HG03280 (cell line): Measurements from ENCODE around the gene ZNF678.
"Not testable (repeated sequence)": the region's sequence is repeated elsewhere in the genome, so short reads cannot be mapped to it uniquely, and the experiment has no call there.

Experiments used
- ATAC-seq: cut with Tn5 transposase; IDR thresholded peaks from one replicate; pipeline ENCODE4 v1.9.1; 2021; ENCODE audit warnings: mild to moderate bottlenecking, moderate library complexity; ENCODE audit not compliant: unreplicated experiment

ZNF678 gene

GRCh38 chr1:227549892-227550291 lies 13.5 kb upstream of the ZNF678 start:
- no peak for ATAC-seq

DNA sequence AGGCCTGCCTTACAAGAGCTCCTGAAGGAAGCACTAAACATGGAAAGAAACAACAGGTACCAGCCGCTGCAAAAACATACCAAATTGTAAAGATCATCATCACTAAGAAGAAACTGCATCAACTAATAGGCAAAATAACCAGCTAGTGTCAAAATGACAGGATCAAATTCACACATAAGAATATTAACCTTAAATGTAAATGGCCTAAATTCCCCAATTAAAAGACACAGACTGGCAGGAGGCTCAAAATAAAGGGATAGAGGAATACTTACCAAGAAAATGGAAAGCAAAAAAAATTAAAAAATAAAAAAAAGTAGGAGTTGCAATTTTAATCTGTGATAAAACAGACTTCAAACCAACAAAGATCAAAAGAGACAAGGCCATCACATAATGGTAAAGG lies 11.5 kb upstream of the ZNF678 start:
- ATAC-seq: not testable (repeated sequence)

DNA sequence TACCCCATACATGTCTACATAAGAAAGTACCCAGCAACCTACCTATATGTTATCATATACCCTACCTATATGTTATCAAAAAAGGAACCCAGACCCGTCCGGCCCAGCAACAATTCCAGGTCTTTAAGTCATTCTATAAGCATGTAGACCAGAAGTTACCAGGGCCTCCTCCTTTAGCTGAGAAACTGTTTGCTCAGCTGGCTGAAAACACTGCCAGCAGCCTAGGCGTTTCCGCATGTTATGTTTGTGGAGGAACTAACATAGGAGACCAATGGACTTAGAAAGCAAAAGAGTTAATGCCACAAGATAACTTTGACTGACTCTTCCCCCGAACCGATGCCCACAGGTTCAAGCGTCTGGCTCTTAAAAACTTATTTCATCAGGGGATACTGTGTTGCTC lies 7.1 kb upstream of the ZNF678 start:
- no peak for ATAC-seq

DNA sequence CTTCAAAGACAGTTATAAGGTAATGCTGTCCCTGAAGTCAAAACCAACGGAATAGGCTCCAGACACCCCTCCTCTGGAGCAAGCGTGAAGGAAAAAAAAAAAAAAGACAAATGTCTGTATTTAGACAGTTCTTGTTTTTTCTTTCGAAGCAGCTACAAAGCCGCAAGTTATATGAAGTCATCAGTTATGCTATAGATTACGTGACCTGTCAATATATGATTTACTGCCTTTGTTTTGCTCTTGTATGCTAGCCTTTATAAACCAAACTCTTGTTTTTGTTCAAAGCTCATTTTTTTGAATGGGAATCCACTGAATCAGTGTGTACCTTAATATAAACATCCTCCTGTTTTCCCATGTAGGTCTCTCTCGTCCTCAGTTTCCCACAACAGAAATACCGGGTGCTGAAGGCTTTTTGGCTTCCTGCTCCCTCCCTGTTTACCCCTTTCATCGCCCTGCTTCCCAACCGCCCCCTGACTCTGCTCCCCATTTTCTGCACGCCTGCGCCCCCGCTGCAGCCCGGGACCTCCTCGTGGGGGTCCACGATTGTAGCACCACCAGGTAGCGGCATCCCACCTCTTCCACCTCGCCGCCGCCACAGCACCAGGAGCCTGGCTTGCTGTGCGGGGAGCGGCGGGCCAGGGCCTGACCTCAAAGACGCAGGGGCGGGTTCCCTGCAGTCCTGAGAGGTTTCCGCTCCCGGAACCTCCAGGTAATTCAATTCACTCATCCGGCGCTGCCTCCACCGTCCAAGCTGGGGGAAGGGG lies 5.2 kb upstream of the ZNF678 start:
- ATAC-seq: no peak

- ATAC-seq: no peak
These were observed 4.6 kb upstream of the ZNF678 start for GRCh38 chr1:227558732-227559262.

- no peak for ATAC-seq
These were observed 3.9 kb upstream of the ZNF678 start for GRCh38 chr1:227559499-227559898.

GRCh38 chr1:227559926-227560325 lies 3.4 kb upstream of the ZNF678 start:
- no peak for ATAC-seq

DNA sequence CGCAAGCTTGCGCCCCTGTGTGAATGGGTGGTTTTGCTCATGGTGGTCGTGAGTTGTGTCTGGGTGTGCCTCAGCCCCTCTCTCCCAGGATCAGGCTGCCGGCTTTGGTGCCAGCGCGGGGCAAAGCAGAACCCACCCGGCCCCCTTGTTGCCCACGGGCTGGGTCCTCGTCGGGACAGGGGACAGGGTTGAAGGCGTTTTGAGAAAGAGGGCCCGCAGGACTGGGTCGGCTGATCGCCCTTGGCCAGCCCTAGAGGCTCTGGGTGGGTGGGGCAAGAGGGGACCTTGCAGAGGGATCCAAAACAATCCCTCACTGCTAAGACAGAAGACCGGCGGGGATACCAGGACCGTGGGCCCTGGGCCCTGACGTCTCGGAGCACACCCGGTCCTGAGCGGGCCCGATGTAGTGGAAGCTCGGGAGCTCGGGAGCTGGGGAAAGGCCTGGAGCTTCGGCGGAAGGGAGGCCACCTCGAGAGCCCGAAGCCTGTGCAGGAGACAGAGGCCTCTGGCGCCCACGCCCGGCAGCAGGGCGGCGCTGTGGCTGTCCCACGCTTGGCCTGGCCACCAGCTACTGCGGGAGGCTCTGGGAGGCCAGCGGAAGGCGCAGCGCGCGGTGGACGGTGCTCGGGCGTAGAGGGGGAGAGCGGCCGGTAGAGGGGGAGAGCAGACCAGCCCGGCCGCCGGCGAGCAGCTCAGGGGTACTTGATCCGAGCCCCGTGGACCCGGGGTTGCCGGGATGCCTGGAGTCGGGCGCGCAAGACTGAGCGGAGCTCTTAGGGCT lies 2.8 kb upstream of the ZNF678 start:
- no peak for ATAC-seq

- no peak for ATAC-seq
These were observed 2.0 kb upstream of the ZNF678 start for GRCh38 chr1:227561241-227561907.

DNA sequence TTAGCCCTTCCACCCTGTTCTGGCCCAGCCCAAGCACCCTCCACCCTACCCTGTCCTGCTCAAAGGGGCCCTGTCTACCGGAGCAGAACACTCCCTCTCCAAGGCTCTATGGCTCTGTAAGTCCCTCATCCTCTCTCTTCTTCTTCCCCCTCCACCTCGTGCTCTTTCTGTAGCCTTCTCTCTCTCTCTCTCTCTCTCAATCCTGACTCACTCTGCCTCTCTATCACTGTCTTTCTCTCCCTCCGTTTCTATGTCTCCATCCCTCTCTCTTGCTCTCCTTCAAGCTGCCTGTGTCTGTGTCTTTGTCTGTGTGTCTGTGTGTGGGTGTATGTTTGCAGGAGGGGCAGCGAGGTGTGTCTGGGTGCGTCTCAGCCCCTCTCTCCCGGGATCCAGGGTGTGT lies 1.3 kb upstream of the ZNF678 start:
- ATAC-seq: no peak

GRCh38 chr1:227562933-227563323 lies 428 bp upstream of the ZNF678 start:
- no peak for ATAC-seq

GRCh38 chr1:227567256-227567655 lies 3.9 kb downstream of the ZNF678 start:
- ATAC-seq: no peak

GRCh38 chr1:227568593-227568992 lies 5.2 kb downstream of the ZNF678 start:
- ATAC-seq: no peak

DNA sequence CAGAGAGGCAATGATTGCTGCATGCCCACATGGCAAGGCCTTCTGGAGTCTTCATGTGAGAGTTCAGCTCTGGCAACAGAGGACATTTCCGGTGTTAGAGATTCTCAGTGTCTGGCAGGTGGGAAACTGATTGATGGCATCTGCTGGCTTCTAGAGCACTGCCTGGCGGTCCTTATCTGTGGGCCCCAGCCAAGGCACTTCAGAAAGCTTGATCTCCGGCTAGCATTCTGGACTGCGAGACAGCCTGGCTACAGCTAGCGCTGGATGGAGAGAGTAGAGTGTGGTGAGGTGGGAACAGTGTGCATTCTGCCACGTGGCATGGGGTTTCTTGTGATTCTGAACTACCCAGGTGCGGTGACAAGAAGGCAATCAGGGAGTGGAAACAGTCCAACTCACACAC lies 9.4 kb downstream of the ZNF678 start:
- ATAC-seq: no peak

GRCh38 chr1:227574926-227575325 lies 11.6 kb downstream of the ZNF678 start:
- no peak for ATAC-seq

- no peak for ATAC-seq
These were observed 12.8 kb downstream of the ZNF678 start for GRCh38 chr1:227576189-227576588.

GRCh38 chr1:227577500-227577899 lies 14.1 kb downstream of the ZNF678 start:
- ATAC-seq: no peak

- ATAC-seq: no peak
These were observed 20.0 kb downstream of the ZNF678 start for GRCh38 chr1:227583354-227583753.

GRCh38 chr1:227586733-227587132 lies 23.4 kb downstream of the ZNF678 start:
- no peak for ATAC-seq

GRCh38 chr1:227587968-227588367 lies 24.6 kb downstream of the ZNF678 start:
- ATAC-seq: no peak

DNA sequence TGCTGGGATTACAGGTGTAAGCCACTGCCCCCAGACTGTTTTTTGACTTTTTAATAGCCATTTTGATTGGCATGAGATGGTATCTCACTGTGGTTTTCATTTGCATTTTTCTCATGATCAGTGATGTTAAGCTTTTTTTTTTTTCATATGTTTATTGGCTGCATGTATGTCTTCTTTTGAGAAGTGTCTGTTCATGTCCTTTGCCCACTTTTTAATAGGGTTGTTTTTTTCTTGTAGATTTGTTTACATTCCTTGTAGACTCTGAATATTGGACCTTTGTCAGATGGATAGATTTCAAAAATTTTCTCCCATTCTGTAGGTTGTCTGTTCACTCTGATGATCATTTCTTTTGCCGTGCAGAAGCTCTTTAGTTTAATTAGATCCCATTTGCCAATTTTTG lies 25.4 kb downstream of the ZNF678 start:
- not testable (repeated sequence) for ATAC-seq

GRCh38 chr1:227589777-227590176 lies 26.4 kb downstream of the ZNF678 start:
- ATAC-seq: not testable (repeated sequence)
